NT2/D1 (cell line): ENCODE results near the gene GPR27.

ENCODE experiments used
- YY1 ChIP-seq: IDR thresholded peaks from 2 replicates; pipeline ENCODE4 v1.6.1; 2011; ENCODE audit not compliant: insufficient read length, insufficient read depth
- ZNF274 ChIP-seq: IDR thresholded peaks from 2 replicates; pipeline ENCODE4 v1.6.1; 2011; ENCODE audit warnings: mild to moderate bottlenecking, low read depth, low read length

DNA sequence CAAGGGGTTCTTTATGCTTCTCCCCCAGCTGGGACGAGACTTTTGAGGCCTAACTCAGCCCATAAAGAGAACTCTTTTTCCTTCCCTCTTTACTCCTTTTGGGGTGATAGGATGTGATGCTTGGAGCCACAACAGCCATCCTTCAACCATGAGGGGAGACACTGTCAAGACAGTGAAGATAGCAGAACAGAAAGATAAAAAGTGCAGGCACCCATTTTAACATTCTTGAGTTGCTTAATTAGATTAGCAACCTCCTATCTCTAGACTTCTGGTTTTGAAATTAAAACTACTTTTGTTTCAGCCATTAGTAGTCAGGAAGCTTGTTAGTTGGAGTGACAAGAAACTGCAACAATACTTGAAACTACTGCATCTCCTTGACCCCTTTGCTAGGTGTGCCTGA, 6.5 kb downstream of the GPR27 start:
- no peak for TF ChIP-seq YY1
- TF ChIP-seq ZNF274 = no peak
